ENCODE data around the gene PHF12.
"Not testable (repeated sequence)": the region's sequence is repeated elsewhere in the genome, so short reads cannot be mapped to it uniquely, and the experiment has no call there.

Gene PHF12

DNA sequence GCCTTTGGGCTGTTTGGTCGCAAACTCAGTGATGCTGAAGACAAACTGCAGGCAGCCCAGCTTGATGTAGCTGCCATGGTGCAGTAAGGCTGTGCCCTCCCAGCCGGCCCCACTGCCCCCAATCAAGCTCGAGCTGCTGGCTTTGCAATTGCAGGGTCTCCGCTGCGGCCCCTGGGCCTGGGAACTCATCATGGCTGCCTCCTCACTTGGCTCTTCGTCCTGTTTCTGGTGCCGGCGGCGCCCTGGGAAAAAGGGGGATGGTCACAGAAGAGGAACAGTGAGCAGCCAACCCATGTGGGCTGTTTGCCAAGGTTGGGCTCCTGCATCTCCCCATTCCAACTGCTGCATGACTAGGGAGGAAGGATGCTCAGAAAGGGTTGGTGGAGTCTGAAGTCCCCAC is 45.0 kb downstream of the PHF12 start:
- H3K4me2 ChIP-seq (ENCODE audit: low read length) = no peak overlapping the region
- no peaks in the 10 kb centered on the region for H3K9me2 ChIP-seq (replicated peaks; ENCODE audit: control insufficient read depth, low read length)
- peaks cover 12% of the 10 kb centered on the region for H3K4me1 ChIP-seq (ENCODE audit: control insufficient read depth, low read length)
- peaks cover 10% of the 10 kb centered on the region for H3K79me2 ChIP-seq (ENCODE audit: control insufficient read depth, low read length)
- no peaks in the 10 kb centered on the region for H3K27me3 ChIP-seq (ENCODE audit: control insufficient read depth, low read length)
- peaks cover 50% of the 10 kb centered on the region for H3K36me3 ChIP-seq (ENCODE audit: control insufficient read depth, low read length)
- no peak overlapping the region for H3K4me3 ChIP-seq (ENCODE audit: low read length)
- H3K27ac ChIP-seq (ENCODE audit: low read depth, low read length) = no peak overlapping the region
- H3F3A ChIP-seq (ENCODE audit: control insufficient read depth, insufficient read depth) = peaks cover 15% of the 10 kb centered on the region
- no peaks in the 10 kb centered on the region for H3K9me3 ChIP-seq (ENCODE audit: control insufficient read depth, insufficient read depth, low read length)
- TF ChIP-seq EZH2phosphoT487 (IDR thresholded peaks at IDR 0.05; ENCODE audit: borderline replicate concordance, low read length) (no peak), CTCF (IDR thresholded peaks at IDR 0.05; ENCODE audit: low read depth, low read length, poor library complexity, severe bottlenecking) (no peak)
- H4K20me1 ChIP-seq (ENCODE audit: control insufficient read depth, insufficient read depth, low read depth, low read length) = no peaks in the 10 kb centered on the region

DNA sequence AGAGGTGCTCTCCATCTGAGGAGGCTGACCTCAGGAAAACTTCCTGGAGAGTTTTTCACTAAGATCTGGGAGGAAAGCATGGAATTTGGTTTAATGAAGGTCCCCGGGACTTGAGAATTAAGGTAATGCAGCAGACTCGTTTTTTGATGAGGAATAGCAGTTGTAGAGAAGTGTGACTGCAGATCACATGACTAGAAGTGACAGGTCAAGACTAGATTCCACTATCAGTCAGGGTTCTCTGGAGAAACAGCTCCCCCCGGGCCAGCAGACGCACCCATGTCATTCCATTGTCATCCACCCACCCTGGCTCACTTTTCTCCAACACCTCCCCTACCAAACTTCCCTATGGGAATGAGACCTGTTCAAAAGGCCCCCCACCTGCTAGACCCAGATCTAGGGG is 46.5 kb downstream of the PHF12 start:
- Histone ChIP-seq H3F3A (ENCODE audit: control insufficient read depth, insufficient read depth) (peaks cover 15% of the 10 kb centered on the region), H3K4me3 (ENCODE audit: low read length) (no peak overlapping the region), H3K9me3 (ENCODE audit: control insufficient read depth, insufficient read depth, low read length) (no peaks in the 10 kb centered on the region), H3K27me3 (ENCODE audit: control insufficient read depth, low read length) (no peaks in the 10 kb centered on the region), H3K4me2 (ENCODE audit: low read length) (no peak overlapping the region), H3K27ac (ENCODE audit: low read depth, low read length) (no peak overlapping the region), H3K9me2 (replicated peaks; ENCODE audit: control insufficient read depth, low read length) (no peaks in the 10 kb centered on the region), H3K36me3 (ENCODE audit: control insufficient read depth, low read length) (peaks cover 46% of the 10 kb centered on the region), H4K20me1 (ENCODE audit: control insufficient read depth, insufficient read depth, low read depth, low read length) (no peaks in the 10 kb centered on the region), H3K4me1 (ENCODE audit: control insufficient read depth, low read length) (peaks cover 19% of the 10 kb centered on the region), H3K79me2 (ENCODE audit: control insufficient read depth, low read length) (peaks cover 19% of the 10 kb centered on the region)
- no peak for TF ChIP-seq CTCF (IDR thresholded peaks at IDR 0.05; ENCODE audit: low read depth, low read length, poor library complexity, severe bottlenecking)
- no peak for TF ChIP-seq EZH2phosphoT487 (IDR thresholded peaks at IDR 0.05; ENCODE audit: borderline replicate concordance, low read length)

DNA sequence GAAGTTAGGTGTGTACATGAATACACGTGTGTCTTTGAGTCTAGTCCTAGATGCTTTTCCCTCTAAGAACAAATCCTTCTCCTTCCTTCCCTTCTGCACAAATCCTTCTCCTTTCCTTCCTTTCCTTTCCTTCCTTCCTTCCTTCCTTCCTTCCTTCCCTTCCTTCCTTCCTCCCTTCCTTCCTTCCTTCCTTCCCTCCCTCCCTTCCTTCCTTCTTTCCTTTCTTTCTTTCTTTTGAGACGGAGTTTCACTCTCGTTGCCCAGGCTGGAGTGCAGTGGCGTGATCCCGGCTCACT is 47.8 kb downstream of the PHF12 start:
- Histone ChIP-seq H3K36me3 (ENCODE audit: control insufficient read depth, low read length) (peaks cover 44% of the 10 kb centered on the region), H3K4me3 (ENCODE audit: low read length) (peak overlapping the region; percentile 58), H3K79me2 (ENCODE audit: control insufficient read depth, low read length) (peaks cover 19% of the 10 kb centered on the region), H3F3A (ENCODE audit: control insufficient read depth, insufficient read depth) (peaks cover 21% of the 10 kb centered on the region), H3K4me2 (ENCODE audit: low read length) (peak overlapping the region; percentile 59), H3K4me1 (ENCODE audit: control insufficient read depth, low read length) (peaks cover 19% of the 10 kb centered on the region)
- H3K9me2 ChIP-seq (replicated peaks; ENCODE audit: control insufficient read depth, low read length); H3K27me3 ChIP-seq (ENCODE audit: control insufficient read depth, low read length); H3K9me3 ChIP-seq (ENCODE audit: control insufficient read depth, insufficient read depth, low read length); H3K27ac ChIP-seq (ENCODE audit: low read depth, low read length); H4K20me1 ChIP-seq (ENCODE audit: control insufficient read depth, insufficient read depth, low read depth, low read length): not testable (repeated sequence)

DNA sequence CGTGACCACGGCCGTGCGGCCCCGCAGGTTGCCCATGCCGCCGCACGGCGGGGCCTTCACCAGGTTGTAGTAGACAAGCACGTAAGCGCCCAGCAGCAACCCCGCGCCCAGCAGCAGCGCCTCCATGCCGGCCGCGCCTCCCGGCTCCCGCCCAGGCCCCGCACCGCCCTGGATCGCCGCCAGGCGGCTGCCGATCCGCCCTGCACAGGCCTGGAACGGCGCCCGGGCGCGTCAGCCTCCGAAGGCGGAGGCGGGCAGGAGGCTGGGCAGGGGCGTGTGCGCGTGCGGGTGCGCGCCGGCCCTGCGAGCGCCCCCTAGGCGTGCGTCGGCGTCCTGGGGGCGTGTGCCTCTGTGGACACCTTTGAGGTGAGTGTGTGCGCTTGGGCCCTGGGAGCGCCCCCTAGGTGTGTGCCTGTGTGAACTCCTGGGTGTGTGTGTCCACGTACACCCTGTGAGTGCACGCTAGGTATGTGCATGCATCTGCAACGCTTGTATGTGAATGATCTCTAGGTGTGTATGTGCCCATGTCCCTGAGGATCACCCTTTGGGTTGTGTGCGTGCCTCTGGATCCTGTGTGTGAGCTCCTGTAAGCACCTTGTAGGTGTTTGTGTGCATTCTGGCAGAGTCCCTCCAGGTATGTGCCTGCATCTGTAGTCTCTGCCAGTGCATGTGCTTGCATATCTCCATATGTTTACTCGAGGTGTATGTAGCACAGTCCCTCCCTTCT is 48.3 kb downstream of the PHF12 start, which contains the start of gene DHRS13:
DHRS13 (minus strand) TSS at position 261 of the 727 bp plus-strand sequence; CDS start at position 126, 135 bp downstream.
- peaks cover 24% of the 10 kb centered on the region for H3F3A ChIP-seq (ENCODE audit: control insufficient read depth, insufficient read depth)
- peaks cover 45% of the 10 kb centered on the region for H3K36me3 ChIP-seq (ENCODE audit: control insufficient read depth, low read length)
- no peaks in the 10 kb centered on the region for H4K20me1 ChIP-seq (ENCODE audit: control insufficient read depth, insufficient read depth, low read depth, low read length)
- H3K9me2 ChIP-seq (replicated peaks; ENCODE audit: control insufficient read depth, low read length) = no peaks in the 10 kb centered on the region
- H3K4me1 ChIP-seq (ENCODE audit: control insufficient read depth, low read length) = peaks cover 23% of the 10 kb centered on the region
- TF ChIP-seq CTCF (IDR thresholded peaks at IDR 0.05; ENCODE audit: low read depth, low read length, poor library complexity, severe bottlenecking) (peak; percentile 99), EZH2phosphoT487 (IDR thresholded peaks at IDR 0.05; ENCODE audit: borderline replicate concordance, low read length) (no peak)
- H3K27ac ChIP-seq (ENCODE audit: low read depth, low read length) = peak within 1 kb of the TSS; percentile 59
- peak within 1 kb of the TSS; percentile 78 for H3K4me3 ChIP-seq (ENCODE audit: low read length)
- peak within 1 kb of the TSS; percentile 69 for H3K4me2 ChIP-seq (ENCODE audit: low read length)
- H3K79me2 ChIP-seq (ENCODE audit: control insufficient read depth, low read length) = peaks cover 19% of the 10 kb centered on the region
- H3K9me3 ChIP-seq (ENCODE audit: control insufficient read depth, insufficient read depth, low read length) = no peaks in the 10 kb centered on the region
- H3K27me3 ChIP-seq (ENCODE audit: control insufficient read depth, low read length) = no peaks in the 10 kb centered on the region
